ENCODE data around the gene MAP2. TPM values are rescaled to one million over a fixed set of nuclear protein-coding genes. Genes with fewer than 3 reads are reported as not detected.

MAP2 gene
- total RNA-seq, 3 donors from 2014 or later = 8.2 to 18.6 (median 11.5) TPM

- peaks cover 0 to 4% of the 10 kb centered on the region in 2 donors for H3K27me3 ChIP-seq
- intact Hi-C loops (cut with DNase I; ENCODE audit: low total_unique reads) = no loop called here
- no peaks in the 10 kb centered on the region for H3K4me1 ChIP-seq
- TF ChIP-seq POLR2A (IDR thresholded peaks at IDR 0.05) = no peak
- TF ChIP-seq CTCF (IDR thresholded peaks at IDR 0.05) = no peak
- no peak for TF ChIP-seq POLR2AphosphoS5 (IDR thresholded peaks at IDR 0.05)
- H3K4me3 ChIP-seq = peak within 1 kb of the TSS in 2 of 3 donors; percentile 42 to 62
- no peaks in the 10 kb centered on the region for H3K9me3 ChIP-seq
- H3K27ac ChIP-seq = no peak within 1 kb of the TSS
- DNase-seq (ENCODE audit: low spot score in 2 of 2) = peak; percentile 31 to 58
- no peaks in the 10 kb centered on the region for H3K36me3 ChIP-seq
Observed at GRCh38 chr2:209771474-209772289, 347.8 kb downstream of the MAP2 start, which contains the start of gene UNC80. Gene UNC80, plus strand, starts transcription at chr2:209771832. Its CDS starts 241 bp downstream, at chr2:209772073.

GRCh38 chr2:209772290-209772685 is 348.4 kb downstream of the MAP2 start:
- Histone ChIP-seq H3K27ac (no peak overlapping the region), H3K27me3 (peaks cover 0 to 8% of the 10 kb centered on the region in 2 donors), H3K9me3 (no peaks in the 10 kb centered on the region), H3K36me3 (no peaks in the 10 kb centered on the region), H3K4me3 (peak overlapping the region in 2 of 3 donors; percentile 42 to 62), H3K4me1 (no peaks in the 10 kb centered on the region)
- intact Hi-C loops (cut with DNase I; ENCODE audit: low total_unique reads) = no loop called here
- TF ChIP-seq CTCF (IDR thresholded peaks at IDR 0.05) = no peak
- no peak for TF ChIP-seq POLR2A (IDR thresholded peaks at IDR 0.05)
- TF ChIP-seq POLR2AphosphoS5 (IDR thresholded peaks at IDR 0.05) = no peak
- DNase-seq (ENCODE audit: low spot score in 2 of 2) = no peak

GRCh38 chr2:209773377-209773776 is 349.5 kb downstream of the MAP2 start:
- intact Hi-C loops (cut with DNase I; ENCODE audit: low total_unique reads) = no loop called here
- no peak for DNase-seq (ENCODE audit: low spot score in 2 of 2)
- no peak for TF ChIP-seq POLR2AphosphoS5 (IDR thresholded peaks at IDR 0.05)

More at GRCh38 chr2:209773377-209773776, 349.5 kb downstream of the MAP2 start:
- H3K4me3 ChIP-seq = no peak overlapping the region
- no peak overlapping the region for H3K27ac ChIP-seq
- no peaks in the 10 kb centered on the region for H3K36me3 ChIP-seq
- H3K4me1 ChIP-seq = no peaks in the 10 kb centered on the region
- H3K27me3 ChIP-seq = peaks cover 0 to 10% of the 10 kb centered on the region in 2 donors
- H3K9me3 ChIP-seq = no peaks in the 10 kb centered on the region
